Progenitor cell of endocrine pancreas (in vitro differentiated cells): ENCODE results near the gene NAV2. TPM values are rescaled to one million over a fixed set of nuclear protein-coding genes. Genes with fewer than 3 reads are reported as not detected.

ENCODE experiments used
- DNase-seq: peaks from one replicate; pipeline ENCODE4 v3.0.0; 2021; ENCODE audit warnings: low spot score; ENCODE audit not compliant: unreplicated experiment
- H3K27ac Mint-ChIP-seq: 2 replicates; pipeline ENCODE4 v1.8.0; 2021; ENCODE audit warnings: mild to moderate bottlenecking, moderate library complexity, mixed read lengths
- H3K27me3 Mint-ChIP-seq: 2 replicates; pipeline ENCODE4 v1.8.0; 2021; ENCODE audit warnings: mixed read lengths
- H3K36me3 Mint-ChIP-seq: 2 replicates; pipeline ENCODE4 v1.8.0; 2022; ENCODE audit warnings: mixed read lengths; ENCODE audit not compliant: insufficient read depth
- H3K4me1 Mint-ChIP-seq: 2 replicates; pipeline ENCODE4 v1.8.0; 2021; ENCODE audit warnings: low read depth, mixed read lengths
- H3K4me3 Mint-ChIP-seq: 2 replicates; pipeline ENCODE4 v1.8.0; 2021; ENCODE audit warnings: low read depth, mild to moderate bottlenecking, moderate library complexity, mixed read lengths
- H3K9me3 Mint-ChIP-seq: 2 replicates; pipeline ENCODE4 v1.8.0; 2021; ENCODE audit warnings: low read depth, mixed read lengths
- total RNA-seq: library from RNA; stranded (reverse); gene quantifications from 2 replicates; pipeline ENCODE4 v1.2.1, GENCODE V29; 2021
- TF ChIP-seq, protein P1 (sequence below): fragments of 200-600 bp; sonication (generic); IDR thresholded peaks from one replicate; pipeline ENCODE4 v1.5.0; 2021; ENCODE audit warnings: antibody characterized with exemption, mild to moderate bottlenecking; ENCODE audit not compliant: unreplicated experiment

The NAV2 gene
- total RNA-seq, 1 donor from 2014 or later = 88.3 TPM

DNA sequence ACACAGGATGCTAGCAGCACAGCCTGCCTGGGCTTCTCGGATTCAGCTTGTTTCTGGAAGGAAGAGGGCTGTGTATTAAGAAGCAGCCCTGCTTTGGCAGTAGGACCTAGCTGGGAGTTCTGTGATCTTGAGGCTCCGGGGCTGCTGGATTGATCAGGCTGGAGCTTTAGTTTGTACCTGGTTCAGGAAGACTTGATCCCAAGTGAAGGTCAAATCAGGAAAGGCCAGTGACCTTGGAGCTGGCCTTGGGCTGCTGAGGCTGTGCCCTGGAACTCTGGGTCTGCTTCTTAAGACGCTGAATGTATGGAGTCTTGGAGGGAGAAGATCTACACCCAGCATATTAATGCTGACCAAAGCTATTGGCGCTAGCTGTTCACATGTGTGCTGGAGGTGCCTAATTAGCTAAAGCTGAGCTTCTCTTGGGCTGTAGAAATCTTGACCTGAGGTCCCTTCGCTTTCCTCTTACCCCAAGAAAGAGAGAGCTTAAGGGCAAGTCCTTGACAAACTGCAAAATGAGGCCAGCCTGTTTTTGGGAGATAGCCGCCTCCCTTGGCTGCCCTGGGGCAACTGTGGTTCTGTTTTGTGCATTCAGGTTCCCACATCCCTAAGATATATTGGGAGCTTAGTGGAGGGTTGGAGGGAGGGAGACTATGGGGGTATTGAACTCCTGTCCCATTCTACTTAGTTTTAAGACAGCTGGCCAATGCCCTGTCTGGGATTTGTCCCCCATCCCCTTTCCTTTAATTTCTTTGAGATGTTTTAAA, 311.7 kb downstream of the NAV2 start:
- H3K27ac Mint-ChIP-seq = no peak overlapping the region
- TF ChIP-seq, protein P1, sequence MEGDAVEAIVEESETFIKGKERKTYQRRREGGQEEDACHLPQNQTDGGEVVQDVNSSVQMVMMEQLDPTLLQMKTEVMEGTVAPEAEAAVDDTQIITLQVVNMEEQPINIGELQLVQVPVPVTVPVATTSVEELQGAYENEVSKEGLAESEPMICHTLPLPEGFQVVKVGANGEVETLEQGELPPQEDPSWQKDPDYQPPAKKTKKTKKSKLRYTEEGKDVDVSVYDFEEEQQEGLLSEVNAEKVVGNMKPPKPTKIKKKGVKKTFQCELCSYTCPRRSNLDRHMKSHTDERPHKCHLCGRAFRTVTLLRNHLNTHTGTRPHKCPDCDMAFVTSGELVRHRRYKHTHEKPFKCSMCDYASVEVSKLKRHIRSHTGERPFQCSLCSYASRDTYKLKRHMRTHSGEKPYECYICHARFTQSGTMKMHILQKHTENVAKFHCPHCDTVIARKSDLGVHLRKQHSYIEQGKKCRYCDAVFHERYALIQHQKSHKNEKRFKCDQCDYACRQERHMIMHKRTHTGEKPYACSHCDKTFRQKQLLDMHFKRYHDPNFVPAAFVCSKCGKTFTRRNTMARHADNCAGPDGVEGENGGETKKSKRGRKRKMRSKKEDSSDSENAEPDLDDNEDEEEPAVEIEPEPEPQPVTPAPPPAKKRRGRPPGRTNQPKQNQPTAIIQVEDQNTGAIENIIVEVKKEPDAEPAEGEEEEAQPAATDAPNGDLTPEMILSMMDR = no peak
- peaks cover 53% of the 10 kb centered on the region for H3K4me1 Mint-ChIP-seq
- no peaks in the 10 kb centered on the region for H3K9me3 Mint-ChIP-seq
- no peaks in the 10 kb centered on the region for H3K36me3 Mint-ChIP-seq
- no peak for DNase-seq
- no peaks in the 10 kb centered on the region for H3K27me3 Mint-ChIP-seq
- no peak overlapping the region for H3K4me3 Mint-ChIP-seq

DNA sequence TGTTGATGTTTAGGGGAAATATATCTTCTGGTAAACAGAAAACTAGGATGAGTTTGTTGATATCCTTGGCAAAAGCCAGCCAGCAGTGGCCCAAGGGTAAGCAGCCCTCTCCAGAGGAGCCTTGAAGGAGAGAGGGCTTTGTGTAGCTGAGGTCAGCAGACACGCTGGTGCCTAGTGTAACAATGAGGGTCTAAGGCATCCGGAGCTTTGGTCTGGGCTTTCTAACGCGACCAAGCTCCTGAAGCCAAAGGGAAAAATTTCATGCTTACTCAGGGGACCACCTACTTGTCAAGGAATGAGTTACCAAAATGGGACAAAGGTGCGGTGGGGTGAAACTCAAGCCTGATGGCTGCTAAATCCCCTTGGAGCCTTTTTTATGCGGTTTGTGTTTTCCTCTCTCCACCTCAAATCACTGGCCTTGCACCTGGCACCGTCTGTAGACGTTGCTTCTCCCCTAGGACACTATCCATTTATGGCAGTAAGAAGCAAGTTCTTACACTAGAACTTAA, 312.7 kb downstream of the NAV2 start:
- no peak for DNase-seq
- TF ChIP-seq, protein P1 = no peak
- Mint-ChIP-seq H3K36me3 (no peaks in the 10 kb centered on the region), H3K27me3 (no peaks in the 10 kb centered on the region), H3K4me3 (no peak overlapping the region), H3K27ac (peak overlapping the region; percentile 90), H3K4me1 (peaks cover 59% of the 10 kb centered on the region), H3K9me3 (no peaks in the 10 kb centered on the region)

DNA sequence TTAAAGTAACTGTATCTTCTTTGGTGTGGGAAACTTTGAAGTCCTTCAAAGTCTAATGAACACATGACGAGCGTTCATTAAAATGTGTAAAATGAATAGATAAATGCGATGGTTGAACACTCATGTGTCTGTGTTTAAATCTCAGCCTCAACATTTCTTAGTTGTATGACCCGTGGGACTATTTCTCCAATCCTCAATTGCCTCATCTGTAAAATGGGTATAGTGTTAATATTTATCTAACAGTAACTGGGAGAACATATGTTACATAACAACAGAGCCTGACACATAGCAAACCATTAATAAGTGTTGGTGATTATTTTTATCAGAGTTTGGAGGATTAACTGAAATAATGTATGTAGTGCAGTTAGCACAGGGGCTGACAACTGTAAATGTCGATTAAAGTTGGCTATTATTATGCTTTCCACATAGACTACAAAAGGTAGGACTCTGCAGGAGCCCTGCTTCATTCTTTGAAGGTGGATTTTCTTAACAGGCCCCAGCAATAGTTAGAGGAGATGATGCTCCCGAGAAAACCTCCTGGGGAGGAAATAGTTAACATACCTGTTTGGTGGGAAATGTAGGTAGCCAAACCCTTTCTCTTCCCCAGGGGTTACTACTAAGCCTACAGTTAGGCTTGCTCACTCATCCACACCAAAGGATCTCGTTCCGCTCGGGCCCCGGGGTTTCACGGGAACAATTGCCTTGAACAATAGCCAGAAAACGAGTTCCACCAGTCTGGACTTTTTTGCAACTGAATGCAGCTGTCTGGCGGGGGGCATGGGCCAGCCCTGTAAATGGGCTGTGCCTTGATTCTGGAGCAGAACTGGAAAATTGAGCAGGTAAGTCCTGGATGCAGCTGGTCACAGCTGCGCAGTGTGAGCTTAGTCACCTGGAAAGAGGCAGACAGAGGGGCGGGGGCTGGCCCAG, 314.3 kb downstream of the NAV2 start:
- peaks cover 71% of the 10 kb centered on the region for H3K4me1 Mint-ChIP-seq
- peak; percentile 49 for DNase-seq

DNA sequence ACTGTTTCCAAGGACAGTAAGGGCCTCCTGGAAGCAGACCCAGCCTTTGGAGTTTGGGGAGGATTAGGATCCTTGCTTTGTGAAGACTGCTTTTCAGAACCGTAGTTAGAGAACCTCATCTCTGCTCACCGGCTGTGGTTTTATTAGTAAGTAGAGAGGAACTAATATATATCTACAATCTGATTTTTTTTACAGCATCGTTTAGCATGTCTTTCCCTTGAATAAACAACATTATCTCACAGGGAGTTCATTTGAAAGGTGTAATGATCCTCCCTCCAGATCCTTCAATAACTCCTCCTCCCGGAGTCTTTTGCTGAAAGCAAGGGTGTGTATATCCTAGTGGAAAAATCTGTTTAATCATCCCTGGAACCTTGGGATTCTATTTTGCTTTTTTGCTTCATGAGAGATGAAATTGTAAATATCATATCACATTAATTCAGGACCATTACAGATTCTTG, 314.9 kb downstream of the NAV2 start:
- H3K27ac Mint-ChIP-seq = peak overlapping the region; percentile 98

More for the DNA sequence above, 314.3 kb downstream of the NAV2 start:
- Mint-ChIP-seq H3K27ac (peak overlapping the region; percentile 98), H3K36me3 (no peaks in the 10 kb centered on the region), H3K4me3 (peak overlapping the region; percentile 72), H3K9me3 (no peaks in the 10 kb centered on the region), H3K27me3 (no peaks in the 10 kb centered on the region)
- TF ChIP-seq, protein P1 = no peak

More for the DNA sequence above, 314.9 kb downstream of the NAV2 start:
- no peaks in the 10 kb centered on the region for H3K27me3 Mint-ChIP-seq
- H3K4me1 Mint-ChIP-seq = peaks cover 78% of the 10 kb centered on the region
- TF ChIP-seq, protein P1 = no peak
- no peaks in the 10 kb centered on the region for H3K36me3 Mint-ChIP-seq
- H3K4me3 Mint-ChIP-seq = peak overlapping the region; percentile 72
- H3K9me3 Mint-ChIP-seq = no peaks in the 10 kb centered on the region
- DNase-seq = no peak
